SU-DHL-6 (cell line): ENCODE results near the gene SNAPIN.
A peak's percentile ranks its signal among the peaks of the same experiment; 100 is the strongest.

Experiments used
- H2AFZ ChIP-seq: fragments of 200-600 bp; sonication (generic); 2 replicates; pipeline ENCODE4 v1.6.1; 2014; ENCODE audit warnings: low read depth, mild to moderate bottlenecking, moderate library complexity, mixed read lengths, antibody characterized with exemption, low read length; ENCODE audit not compliant: severe bottlenecking
- H3F3A ChIP-seq: fragments of 200-600 bp; shearing (Covaris generic); 2 replicates; pipeline ENCODE4 v1.6.0; 2016; ENCODE audit warnings: antibody characterized with exemption, mild to moderate bottlenecking; ENCODE audit not compliant: insufficient read depth
- H3K27ac ChIP-seq: fragments of 200-600 bp; sonication (generic); 2 replicates; pipeline ENCODE4 v1.5.1; 2016; ENCODE audit warnings: low read depth, mild to moderate bottlenecking, low read length, moderate library complexity, mixed read lengths
- H3K27me3 ChIP-seq: fragments of 200-600 bp; sonication (generic), shearing (Covaris generic); 2 replicates; pipeline ENCODE4 v1.6.0; 2014; ENCODE audit warnings: mild to moderate bottlenecking, low read length
- H3K36me3 ChIP-seq: fragments of 200-600 bp; sonication (generic); 2 replicates; pipeline ENCODE4 v1.6.1; 2014; ENCODE audit warnings: mild to moderate bottlenecking, low read length, mixed read lengths
- H3K4me2 ChIP-seq: fragments of 300-600, 200-600 bp; shearing (Covaris generic), sonication (generic); 2 replicates; pipeline ENCODE4 v1.6.0; 2014; ENCODE audit warnings: low read length, low read depth, mild to moderate bottlenecking; ENCODE audit not compliant: poor library complexity, severe bottlenecking
- H3K4me3 ChIP-seq: fragments of 200-600 bp; sonication (generic); 2 replicates; pipeline ENCODE4 v1.5.1; 2014; ENCODE audit warnings: antibody characterized with exemption, low read length, mild to moderate bottlenecking, mixed read lengths; ENCODE audit not compliant: insufficient read depth, poor library complexity, severe bottlenecking
- H3K79me2 ChIP-seq: fragments of 200-600 bp; sonication (generic); 2 replicates; pipeline ENCODE4 v1.6.1; 2014; ENCODE audit warnings: mild to moderate bottlenecking, low read length, moderate library complexity; ENCODE audit not compliant: insufficient read depth
- H3K9ac ChIP-seq: fragments of 200-600 bp; sonication (generic); 2 replicates; pipeline ENCODE4 v1.7.0; 2014; ENCODE audit warnings: mild to moderate bottlenecking, low read length
- H3K9me2 ChIP-seq: fragments of 200-600 bp; sonication (generic); replicated peaks from 2 replicates; pipeline ENCODE4 v1.6.1; 2014; ENCODE audit warnings: low read length; ENCODE audit not compliant: insufficient read depth
- H3K9me3 ChIP-seq: fragments of 200-600 bp; sonication (generic); 2 replicates; pipeline ENCODE4 v1.6.1; 2014; ENCODE audit warnings: low read length, mixed read lengths; ENCODE audit not compliant: insufficient read depth
- H4K20me1 ChIP-seq: fragments of 200-600 bp; sonication (generic); 2 replicates; pipeline ENCODE4 v1.6.1; 2014; ENCODE audit warnings: low read depth, mild to moderate bottlenecking, antibody characterized with exemption, low read length, moderate library complexity, mixed read lengths
- EZH2phosphoT487 ChIP-seq: fragments of 200-600 bp; sonication (generic), shearing (Covaris generic); conservative IDR thresholded peaks from 2 replicates; pipeline ENCODE4 v1.6.1; 2018; ENCODE audit warnings: mild to moderate bottlenecking, antibody characterized with exemption, low read length, moderate library complexity, mixed read lengths
- TF ChIP-seq, protein P1 (sequence below): fragments of 200-600 bp; sonication (generic); IDR thresholded peaks from one replicate; pipeline ENCODE4 v1.5.1; 2017; ENCODE audit warnings: antibody characterized with exemption, mild to moderate bottlenecking, low read length, moderate library complexity; ENCODE audit not compliant: insufficient read depth, poor library complexity, severe bottlenecking

SNAPIN gene

DNA sequence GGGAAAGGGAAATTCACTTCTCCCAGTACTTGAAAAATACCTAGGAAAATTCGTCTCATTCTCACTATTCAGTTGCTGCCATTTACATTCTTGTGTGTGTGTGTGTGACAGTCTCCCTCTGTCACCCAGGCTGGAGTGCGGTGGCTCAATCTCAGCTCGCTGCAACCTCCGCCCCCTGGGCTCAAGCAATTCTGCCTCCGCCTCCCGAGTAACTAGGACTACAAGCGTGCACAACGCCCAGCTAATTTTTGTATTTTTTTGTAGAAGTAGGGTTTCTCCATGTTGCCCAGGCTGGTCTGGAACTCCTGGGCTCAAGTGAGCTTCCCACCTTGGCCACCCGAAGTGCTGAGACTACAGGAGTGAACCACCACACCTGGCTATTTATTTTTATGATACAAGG, 1.2 kb downstream of the SNAPIN start:
- H3K4me3 ChIP-seq = peak overlapping the region; percentile 88
- no peak overlapping the region for H3K27ac ChIP-seq
- H3K79me2 ChIP-seq = peaks cover 12% of the 10 kb centered on the region; the same call in 1 of the 2 replicates
- no peaks in the 10 kb centered on the region for H4K20me1 ChIP-seq
- no peaks in the 10 kb centered on the region for H3K9me2 ChIP-seq
- TF ChIP-seq, protein P1, sequence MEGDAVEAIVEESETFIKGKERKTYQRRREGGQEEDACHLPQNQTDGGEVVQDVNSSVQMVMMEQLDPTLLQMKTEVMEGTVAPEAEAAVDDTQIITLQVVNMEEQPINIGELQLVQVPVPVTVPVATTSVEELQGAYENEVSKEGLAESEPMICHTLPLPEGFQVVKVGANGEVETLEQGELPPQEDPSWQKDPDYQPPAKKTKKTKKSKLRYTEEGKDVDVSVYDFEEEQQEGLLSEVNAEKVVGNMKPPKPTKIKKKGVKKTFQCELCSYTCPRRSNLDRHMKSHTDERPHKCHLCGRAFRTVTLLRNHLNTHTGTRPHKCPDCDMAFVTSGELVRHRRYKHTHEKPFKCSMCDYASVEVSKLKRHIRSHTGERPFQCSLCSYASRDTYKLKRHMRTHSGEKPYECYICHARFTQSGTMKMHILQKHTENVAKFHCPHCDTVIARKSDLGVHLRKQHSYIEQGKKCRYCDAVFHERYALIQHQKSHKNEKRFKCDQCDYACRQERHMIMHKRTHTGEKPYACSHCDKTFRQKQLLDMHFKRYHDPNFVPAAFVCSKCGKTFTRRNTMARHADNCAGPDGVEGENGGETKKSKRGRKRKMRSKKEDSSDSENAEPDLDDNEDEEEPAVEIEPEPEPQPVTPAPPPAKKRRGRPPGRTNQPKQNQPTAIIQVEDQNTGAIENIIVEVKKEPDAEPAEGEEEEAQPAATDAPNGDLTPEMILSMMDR = no peak
- no peaks in the 10 kb centered on the region for H3K9me3 ChIP-seq
- no peak overlapping the region for H2AFZ ChIP-seq
- H3K27me3 ChIP-seq = no peaks in the 10 kb centered on the region
- peak overlapping the region; percentile 79 for H3K4me2 ChIP-seq
- peaks cover 28% of the 10 kb centered on the region for H3K36me3 ChIP-seq
- peak overlapping the region; percentile 77 for H3K9ac ChIP-seq
- H3F3A ChIP-seq = peaks cover 38% of the 10 kb centered on the region

- H4K20me1 ChIP-seq = no peaks in the 10 kb centered on the region
- no peak overlapping the region for H3K4me2 ChIP-seq
- H3K27me3 ChIP-seq = no peaks in the 10 kb centered on the region
- no peak overlapping the region for H3K27ac ChIP-seq
- TF ChIP-seq EZH2phosphoT487 = no peak
- TF ChIP-seq, protein P1 = no peak
- no peaks in the 10 kb centered on the region for H3K9me2 ChIP-seq
- H3K79me2 ChIP-seq = peaks cover 12% of the 10 kb centered on the region; the same call in 1 of the 2 replicates
- peaks cover 38% of the 10 kb centered on the region for H3K36me3 ChIP-seq
- no peak overlapping the region for H2AFZ ChIP-seq
- H3K9me3 ChIP-seq = no peaks in the 10 kb centered on the region
- no peak overlapping the region for H3K9ac ChIP-seq
- peaks cover 42% of the 10 kb centered on the region for H3F3A ChIP-seq
- no peak overlapping the region for H3K4me3 ChIP-seq
These were observed 2.7 kb downstream of the SNAPIN start for GRCh38 chr1:153661111-153661708.

DNA sequence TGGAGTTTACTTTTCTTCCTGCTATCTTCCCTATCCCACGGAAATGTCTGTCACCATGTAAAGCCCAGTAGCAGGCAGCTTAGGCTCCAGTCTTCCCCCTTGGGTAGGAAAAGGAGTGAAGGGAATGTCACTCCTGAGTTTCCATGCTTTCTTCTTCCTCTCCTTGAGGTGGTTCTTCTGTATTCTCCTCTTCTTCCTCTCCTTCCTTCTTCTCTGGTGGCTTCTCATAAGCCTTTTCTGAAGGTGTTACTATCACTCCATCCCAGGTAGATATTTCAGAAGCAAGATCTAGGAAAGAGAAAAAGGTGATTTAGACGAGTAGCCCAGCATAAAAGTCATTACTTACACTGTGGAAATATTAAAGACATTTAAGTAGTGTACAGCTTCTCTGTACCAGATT, 3.8 kb downstream of the SNAPIN start:
- TF ChIP-seq, protein P1 = no peak
- no peak for TF ChIP-seq EZH2phosphoT487
- H3K27me3 ChIP-seq = no peaks in the 10 kb centered on the region
- no peak overlapping the region for H3K9ac ChIP-seq
- peaks cover 42% of the 10 kb centered on the region for H3F3A ChIP-seq
- no peaks in the 10 kb centered on the region for H4K20me1 ChIP-seq
- no peak overlapping the region for H2AFZ ChIP-seq
- no peak overlapping the region for H3K27ac ChIP-seq
- H3K79me2 ChIP-seq = peaks cover 12% of the 10 kb centered on the region; the same call in 1 of the 2 replicates
- peaks cover 39% of the 10 kb centered on the region for H3K36me3 ChIP-seq
- H3K9me3 ChIP-seq = no peaks in the 10 kb centered on the region
- no peaks in the 10 kb centered on the region for H3K9me2 ChIP-seq
- H3K4me3 ChIP-seq = no peak overlapping the region
- no peak overlapping the region for H3K4me2 ChIP-seq
